ENCODE results near the gene RC3H1. TPM values are rescaled to one million over a fixed set of nuclear protein-coding genes. Genes with fewer than 3 reads are reported as not detected.

RC3H1 gene
- polyA plus RNA-seq, 1 of the 3 experiments (the other 2 are of a cell fraction): 2.9 TPM

GRCh38 chr1:173960625-173961024 is 61.5 kb downstream of the RC3H1 start:
- ChIA-PET POLR2A (no interaction called here), CTCF (no interaction called here)
- H3K4me1 ChIP-seq (ENCODE audit: control insufficient read depth in 1 of 2, insufficient read depth in 2 of 2, low read depth in 1 of 2, low read length in 1 of 2): peaks cover 0 to 3% of the 10 kb centered on the region in 2 experiments; a peak in 1 of 4 replicates
- H3K4me3 ChIP-seq (ENCODE audit: low read depth in 2 of 2, low read length in 1 of 2): no peak overlapping the region
- H3K9me3 ChIP-seq: no peaks in the 10 kb centered on the region
- H4K20me1 ChIP-seq (ENCODE audit: insufficient read depth): no peaks in the 10 kb centered on the region
- H3K79me2 ChIP-seq (ENCODE audit: insufficient read depth): no peaks in the 10 kb centered on the region; the same call in none of the 2 replicates
- no peak overlapping the region for H3K9ac ChIP-seq
- H3K4me2 ChIP-seq: no peak overlapping the region
- no peaks in the 10 kb centered on the region for H3K27me3 ChIP-seq (ENCODE audit: insufficient read depth)
- peaks cover 72 to 77% of the 10 kb centered on the region in 2 experiments for H3K36me3 ChIP-seq (replicated peaks in 1 of 2; ENCODE audit: control insufficient read depth in 1 of 2, insufficient read depth in 2 of 2, low read length in 1 of 2)
- H2AFZ ChIP-seq (ENCODE audit: low read depth): no peak overlapping the region
- H3K9me2 ChIP-seq: no peaks in the 10 kb centered on the region
- H3F3A ChIP-seq (replicated peaks; ENCODE audit: insufficient read depth): peaks cover 18% of the 10 kb centered on the region
- peak; percentile 44 for DNase-seq
- peak overlapping the region in 1 of 2 experiments; percentile 67; a peak in 2 of 4 replicates for H3K27ac ChIP-seq (ENCODE audit: low read depth in 2 of 2, low read length in 1 of 2)
- 82% methylated on average over 5 of the region's 5 CpGs for WGBS (ENCODE audit: low lambda C conversion rate)
- TF ChIP-seq SIN3A (IDR thresholded peaks at IDR 0.05; ENCODE audit: borderline replicate concordance, low read depth, low read length) (no peak), RFX5 (IDR thresholded peaks at IDR 0.05; ENCODE audit: low read length) (no peak), MAX (IDR thresholded peaks at IDR 0.05; ENCODE audit: low read depth) (no peak), REST (IDR thresholded peaks at IDR 0.05; ENCODE audit: low read depth, low read length) (no peak), RAD21 (IDR thresholded peaks at IDR 0.05; ENCODE audit: low read length) (no peak; the same call in 1 of the 2 replicates), RCOR1 (IDR thresholded peaks at IDR 0.05; ENCODE audit: low read length) (no peak), JUND (IDR thresholded peaks at IDR 0.05) (no peak), FOXJ3 (CRISPR knock-in tag; IDR thresholded peaks at IDR 0.05) (no peak), YY1 (IDR thresholded peaks at IDR 0.05; ENCODE audit: low read depth) (no peak), USF1 (IDR thresholded peaks at IDR 0.05; ENCODE audit: borderline replicate concordance, low read depth) (no peak), USF2 (IDR thresholded peaks at IDR 0.05; ENCODE audit: borderline replicate concordance, low read depth, low read length) (no peak)

- H3K4me3 ChIP-seq (ENCODE audit: low read depth in 2 of 2, low read length in 1 of 2): no peak overlapping the region
- no peaks in the 10 kb centered on the region; the same call in 1 of the 2 replicates for H3K79me2 ChIP-seq (ENCODE audit: insufficient read depth)
- DNase-seq: no peak
- TF ChIP-seq ZBTB33 (IDR thresholded peaks at IDR 0.05; ENCODE audit: borderline replicate concordance, low read depth) (no peak), FOSL2 (IDR thresholded peaks at IDR 0.05; ENCODE audit: borderline replicate concordance, low read depth) (no peak), REST (IDR thresholded peaks at IDR 0.05; ENCODE audit: low read depth, low read length) (no peak), MEF2A (IDR thresholded peaks at IDR 0.05; ENCODE audit: borderline replicate concordance, low read depth) (no peak), RXRA (IDR thresholded peaks at IDR 0.05; ENCODE audit: borderline replicate concordance, low read depth) (no peak), JUND (IDR thresholded peaks at IDR 0.05) (no peak), FOXJ3 (CRISPR knock-in tag; IDR thresholded peaks at IDR 0.05) (no peak)
- H3K36me3 ChIP-seq (replicated peaks in 1 of 2; ENCODE audit: control insufficient read depth in 1 of 2, insufficient read depth in 2 of 2, low read length in 1 of 2): peaks cover 36 to 80% of the 10 kb centered on the region in 2 experiments
- no peaks in the 10 kb centered on the region for H3K9me2 ChIP-seq
- H3K27me3 ChIP-seq (ENCODE audit: insufficient read depth): no peaks in the 10 kb centered on the region
- H3K4me1 ChIP-seq (ENCODE audit: control insufficient read depth in 1 of 2, insufficient read depth in 2 of 2, low read depth in 1 of 2, low read length in 1 of 2): no peaks in the 10 kb centered on the region
- H3F3A ChIP-seq (replicated peaks; ENCODE audit: insufficient read depth): peaks cover 8% of the 10 kb centered on the region
- H3K9me3 ChIP-seq: no peaks in the 10 kb centered on the region
- H3K9ac ChIP-seq: no peak overlapping the region
- CTCF ChIA-PET: no interaction called here
- H4K20me1 ChIP-seq (ENCODE audit: insufficient read depth): no peaks in the 10 kb centered on the region
- POLR2A ChIA-PET: no interaction called here
- no peak overlapping the region for H3K27ac ChIP-seq (ENCODE audit: low read depth in 2 of 2, low read length in 1 of 2)
- H2AFZ ChIP-seq (ENCODE audit: low read depth): no peak overlapping the region
- no peak overlapping the region for H3K4me2 ChIP-seq
These were observed 68.0 kb downstream of the RC3H1 start for GRCh38 chr1:173954179-173954578.
